ENCODE measurements around the gene CRIP1. TPM values are rescaled to one million over a fixed set of nuclear protein-coding genes. Genes with fewer than 3 reads are reported as not detected.

Gene CRIP1
- polyA plus RNA-seq, 2 of the 4 experiments (the other 2 are of a cell fraction), result 280 to 999 TPM

DNA sequence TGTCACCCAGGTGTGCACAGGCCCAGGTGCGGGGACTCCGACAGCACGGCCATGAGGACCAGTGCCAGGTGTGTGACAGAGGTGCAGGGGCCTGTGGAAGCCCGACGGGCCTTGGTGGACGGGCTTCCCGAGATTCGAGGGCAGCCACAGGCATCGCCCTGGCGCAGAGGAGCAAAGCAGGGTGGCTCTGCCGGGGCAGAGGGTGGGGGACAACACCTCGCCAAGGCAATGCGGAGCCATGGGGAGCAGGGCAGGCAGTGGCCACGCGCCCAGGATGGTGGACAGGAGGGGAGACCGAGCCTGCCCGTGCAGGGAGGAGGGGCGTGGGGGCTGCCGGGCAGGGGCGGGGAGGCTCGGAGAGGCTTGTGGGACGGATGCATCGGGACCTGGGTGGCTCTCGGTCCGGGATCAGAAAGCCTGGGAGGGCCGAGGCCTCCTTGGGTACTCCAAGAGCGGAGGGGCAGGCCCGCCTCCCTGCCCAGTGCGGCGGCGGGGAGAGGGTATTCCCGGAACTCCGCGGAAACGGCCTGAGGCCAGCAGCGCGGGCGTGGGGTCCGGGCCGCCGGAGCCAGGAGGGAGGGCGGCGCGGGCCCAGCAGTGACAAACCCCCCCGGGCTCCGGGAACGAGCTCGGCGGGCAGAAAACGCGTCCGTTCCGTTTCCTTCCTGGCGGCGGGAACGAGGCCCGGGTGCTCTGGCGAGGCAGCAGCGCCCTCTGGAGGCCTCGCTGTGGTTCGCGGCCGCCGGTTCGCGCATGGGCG, 41.3 kb downstream of the CRIP1 start:
- Histone ChIP-seq H3K27ac (peak overlapping the region; percentile 92 to 96), H3K4me3 (peak overlapping the region; percentile 52), H3K4me1 (peaks cover 21% of the 10 kb centered on the region), H3K9me3 (no peaks in the 10 kb centered on the region), H3K4me2 (peak overlapping the region; percentile 99)
- DNase-seq (ENCODE audit: low read depth in 1 of 2, low spot score in 1 of 2) (peak; percentile 76 to 81), FAIRE-seq (no peak), ATAC-seq (peak; percentile 45 to 80)
- TF ChIP-seq, protein P1, sequence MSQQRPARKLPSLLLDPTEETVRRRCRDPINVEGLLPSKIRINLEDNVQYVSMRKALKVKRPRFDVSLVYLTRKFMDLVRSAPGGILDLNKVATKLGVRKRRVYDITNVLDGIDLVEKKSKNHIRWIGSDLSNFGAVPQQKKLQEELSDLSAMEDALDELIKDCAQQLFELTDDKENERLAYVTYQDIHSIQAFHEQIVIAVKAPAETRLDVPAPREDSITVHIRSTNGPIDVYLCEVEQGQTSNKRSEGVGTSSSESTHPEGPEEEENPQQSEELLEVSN (IDR thresholded peaks at IDR 0.05; ENCODE audit: borderline replicate concordance, low read depth), result peak; percentile 92
- peak; percentile 31; the same call in 1 of the 2 replicates for TF ChIP-seq PHF8 (IDR thresholded peaks at IDR 0.05; ENCODE audit: borderline replicate concordance, low read depth)
- TF ChIP-seq EHF (CRISPR knock-in tag; IDR thresholded peaks at IDR 0.05), result no peak
- TF ChIP-seq MAZ (IDR thresholded peaks at IDR 0.05; ENCODE audit: borderline replicate concordance, low read depth, low read length), result no peak
- peak; percentile 80 to 92 for TF ChIP-seq RAD21 (conservative IDR thresholded peaks at IDR 0.05 in 1 of 2, IDR thresholded peaks at IDR 0.05 in 1 of 2)
- TF ChIP-seq SMC3 (IDR thresholded peaks at IDR 0.05), result peak; percentile 72
- peak; percentile 70; the same call in 1 of the 2 replicates for TF ChIP-seq MYC (IDR thresholded peaks at IDR 0.05; ENCODE audit: borderline replicate concordance, low read length)
- TF ChIP-seq, protein P2, sequence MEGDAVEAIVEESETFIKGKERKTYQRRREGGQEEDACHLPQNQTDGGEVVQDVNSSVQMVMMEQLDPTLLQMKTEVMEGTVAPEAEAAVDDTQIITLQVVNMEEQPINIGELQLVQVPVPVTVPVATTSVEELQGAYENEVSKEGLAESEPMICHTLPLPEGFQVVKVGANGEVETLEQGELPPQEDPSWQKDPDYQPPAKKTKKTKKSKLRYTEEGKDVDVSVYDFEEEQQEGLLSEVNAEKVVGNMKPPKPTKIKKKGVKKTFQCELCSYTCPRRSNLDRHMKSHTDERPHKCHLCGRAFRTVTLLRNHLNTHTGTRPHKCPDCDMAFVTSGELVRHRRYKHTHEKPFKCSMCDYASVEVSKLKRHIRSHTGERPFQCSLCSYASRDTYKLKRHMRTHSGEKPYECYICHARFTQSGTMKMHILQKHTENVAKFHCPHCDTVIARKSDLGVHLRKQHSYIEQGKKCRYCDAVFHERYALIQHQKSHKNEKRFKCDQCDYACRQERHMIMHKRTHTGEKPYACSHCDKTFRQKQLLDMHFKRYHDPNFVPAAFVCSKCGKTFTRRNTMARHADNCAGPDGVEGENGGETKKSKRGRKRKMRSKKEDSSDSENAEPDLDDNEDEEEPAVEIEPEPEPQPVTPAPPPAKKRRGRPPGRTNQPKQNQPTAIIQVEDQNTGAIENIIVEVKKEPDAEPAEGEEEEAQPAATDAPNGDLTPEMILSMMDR (IDR thresholded peaks at IDR 0.05), result peak; percentile 89
- TF ChIP-seq HOXB13 (CRISPR knock-in tag; IDR thresholded peaks at IDR 0.05; ENCODE audit: low read depth), result no peak
- TF ChIP-seq, protein P3, sequence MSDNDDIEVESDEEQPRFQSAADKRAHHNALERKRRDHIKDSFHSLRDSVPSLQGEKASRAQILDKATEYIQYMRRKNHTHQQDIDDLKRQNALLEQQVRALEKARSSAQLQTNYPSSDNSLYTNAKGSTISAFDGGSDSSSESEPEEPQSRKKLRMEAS (IDR thresholded peaks at IDR 0.05), result peak; percentile 87
- peak in 1 of 2 experiments; percentile 49; a peak in 2 of 5 replicates for TF ChIP-seq JUN (IDR thresholded peaks at IDR 0.05)
- peak; percentile 20; the same call in 1 of the 2 replicates for TF ChIP-seq POLR2A (IDR thresholded peaks at IDR 0.05; ENCODE audit: low read length)
- TF ChIP-seq, protein P4, sequence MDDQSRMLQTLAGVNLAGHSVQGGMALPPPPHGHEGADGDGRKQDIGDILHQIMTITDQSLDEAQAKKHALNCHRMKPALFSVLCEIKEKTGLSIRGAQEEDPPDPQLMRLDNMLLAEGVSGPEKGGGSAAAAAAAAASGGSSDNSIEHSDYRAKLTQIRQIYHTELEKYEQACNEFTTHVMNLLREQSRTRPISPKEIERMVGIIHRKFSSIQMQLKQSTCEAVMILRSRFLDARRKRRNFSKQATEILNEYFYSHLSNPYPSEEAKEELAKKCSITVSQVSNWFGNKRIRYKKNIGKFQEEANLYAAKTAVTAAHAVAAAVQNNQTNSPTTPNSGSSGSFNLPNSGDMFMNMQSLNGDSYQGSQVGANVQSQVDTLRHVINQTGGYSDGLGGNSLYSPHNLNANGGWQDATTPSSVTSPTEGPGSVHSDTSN (IDR thresholded peaks at IDR 0.05), result 0 out of 2 replicates have a peak, but pooled peaks have one; percentile 51
- ChIA-PET POLR2A (interaction anchor here (0.8 to 1.0 kb wide), 5 partner anchors 36 to 214 kb away, joined by 3 to 5 read pairs (median 3); partner anchors contain the start of genes CRIP1 and PACS2), CTCF (interaction anchor here (0.6 to 3.8 kb wide), 29 partner anchors 9 to 802 kb away, joined by 3 to 27 read pairs (median 4); partner anchors contain the start of gene TEDC1)
- WGBS (ENCODE audit: missing lambda C conversion rate), result 31% methylated on average over 25 of the region's 67 CpGs

DNA sequence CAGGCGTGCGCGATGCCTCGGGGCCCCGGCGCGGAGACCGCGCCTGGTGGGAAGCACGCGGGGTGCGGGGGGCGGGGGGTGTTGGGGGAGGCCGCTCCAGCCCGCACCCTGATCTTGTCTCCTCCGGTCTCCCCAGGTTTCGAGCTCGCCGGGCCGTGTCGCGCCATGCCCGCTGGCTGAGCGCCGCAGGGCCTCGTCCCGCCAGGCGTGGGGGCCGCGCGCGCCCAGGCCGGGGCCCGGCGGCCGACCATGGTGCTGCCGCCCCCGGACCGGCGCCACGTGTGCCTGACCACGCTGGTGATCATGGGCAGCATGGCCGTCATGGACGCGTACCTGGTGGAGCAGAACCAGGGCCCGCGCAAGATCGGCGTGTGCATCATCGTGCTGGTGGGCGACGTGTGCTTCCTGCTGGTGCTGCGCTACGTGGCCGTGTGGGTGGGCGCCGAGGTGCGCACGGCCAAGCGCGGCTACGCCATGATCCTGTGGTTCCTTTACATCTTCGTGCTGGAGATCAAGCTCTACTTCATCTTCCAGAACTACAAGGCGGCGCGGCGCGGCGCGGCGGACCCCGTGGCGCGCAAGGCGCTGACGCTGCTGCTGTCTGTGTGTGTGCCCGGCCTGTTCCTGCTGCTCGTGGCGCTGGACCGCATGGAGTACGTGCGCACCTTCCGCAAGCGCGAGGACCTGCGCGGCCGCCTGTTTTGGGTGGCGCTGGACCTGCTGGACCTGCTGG, 42.1 kb downstream of the CRIP1 start:
- peak in 1 of 2 experiments; percentile 0; a peak in 1 of 5 replicates for TF ChIP-seq RAD21 (conservative IDR thresholded peaks at IDR 0.05 in 1 of 2, IDR thresholded peaks at IDR 0.05 in 1 of 2)
- no peak for TF ChIP-seq EP300 (IDR thresholded peaks at IDR 0.05)
- Histone ChIP-seq H3K4me3 (peak overlapping the region; percentile 52; the same call in 1 of the 3 replicates), H3K4me1 (peaks cover 21% of the 10 kb centered on the region), H3K27ac (peak overlapping the region; percentile 92 to 96; a peak in 5 of 6 replicates), H3K9me3 (no peaks in the 10 kb centered on the region), H3K4me2 (peak overlapping the region; percentile 99)
- POLR2A ChIA-PET, result interaction anchor here (0.8 to 1.0 kb wide), 5 partner anchors 37 to 214 kb away, joined by 3 to 5 read pairs (median 3); partner anchors contain the start of genes CRIP1 and PACS2
- ATAC-seq, result no peak
- CTCF ChIA-PET, result interaction anchor here (0.6 to 3.8 kb wide), 30 partner anchors 9 to 803 kb away, joined by 3 to 27 read pairs (median 4); partner anchors contain the start of gene TEDC1
- FAIRE-seq, result no peak
- no peak for DNase-seq (ENCODE audit: low read depth in 1 of 2, low spot score in 1 of 2)
- 83% methylated on average over 44 of the region's 89 CpGs for WGBS (ENCODE audit: missing lambda C conversion rate)

DNA sequence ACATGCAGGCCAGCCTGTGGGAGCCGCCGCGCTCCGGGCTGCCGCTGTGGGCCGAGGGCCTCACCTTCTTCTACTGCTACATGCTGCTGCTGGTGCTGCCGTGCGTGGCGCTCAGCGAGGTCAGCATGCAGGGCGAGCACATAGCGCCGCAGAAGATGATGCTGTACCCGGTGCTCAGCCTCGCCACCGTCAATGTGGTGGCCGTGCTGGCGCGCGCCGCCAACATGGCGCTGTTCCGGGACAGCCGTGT, 42.6 kb downstream of the CRIP1 start:
- TF ChIP-seq, protein P3 (IDR thresholded peaks at IDR 0.05), result no peak
- TF ChIP-seq CBX2 (IDR thresholded peaks at IDR 0.05; ENCODE audit: borderline replicate concordance, low read depth) (no peak), ESRRA (IDR thresholded peaks at IDR 0.05; ENCODE audit: borderline replicate concordance, low read length) (no peak), EP300 (IDR thresholded peaks at IDR 0.05) (no peak), CHD4 (IDR thresholded peaks at IDR 0.05; ENCODE audit: borderline replicate concordance) (no peak), CEBPB (IDR thresholded peaks at IDR 0.05) (no peak), NFE2L2 (conservative IDR thresholded peaks at IDR 0.05; ENCODE audit: low read length) (no peak), SREBF2 (IDR thresholded peaks at IDR 0.05) (no peak), FOSL2 (IDR thresholded peaks at IDR 0.05) (no peak), FOSL2 (CRISPR knock-in tag; IDR thresholded peaks at IDR 0.05) (no peak)
- TF ChIP-seq, protein P4 (IDR thresholded peaks at IDR 0.05), result no peak
- TF ChIP-seq, protein P5, sequence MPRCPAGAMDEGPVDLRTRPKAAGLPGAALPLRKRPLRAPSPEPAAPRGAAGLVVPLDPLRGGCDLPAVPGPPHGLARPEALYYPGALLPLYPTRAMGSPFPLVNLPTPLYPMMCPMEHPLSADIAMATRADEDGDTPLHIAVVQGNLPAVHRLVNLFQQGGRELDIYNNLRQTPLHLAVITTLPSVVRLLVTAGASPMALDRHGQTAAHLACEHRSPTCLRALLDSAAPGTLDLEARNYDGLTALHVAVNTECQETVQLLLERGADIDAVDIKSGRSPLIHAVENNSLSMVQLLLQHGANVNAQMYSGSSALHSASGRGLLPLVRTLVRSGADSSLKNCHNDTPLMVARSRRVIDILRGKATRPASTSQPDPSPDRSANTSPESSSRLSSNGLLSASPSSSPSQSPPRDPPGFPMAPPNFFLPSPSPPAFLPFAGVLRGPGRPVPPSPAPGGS (IDR thresholded peaks at IDR 0.05), result no peak
- Histone ChIP-seq H3K4me2 (no peak overlapping the region), H3K4me3 (no peak overlapping the region), H3K27ac (no peak overlapping the region), H3K9me3 (no peaks in the 10 kb centered on the region), H3K4me1 (peaks cover 21% of the 10 kb centered on the region)
- ChIA-PET POLR2A (no interaction called here), CTCF (interaction anchor here (0.9 to 3.8 kb wide), 9 partner anchors 8 to 98 kb away, joined by 3 to 27 read pairs (median 14); partner anchors contain the start of gene TEDC1)
- 90% methylated on average over 24 of the region's 24 CpGs for WGBS (ENCODE audit: missing lambda C conversion rate)
- no peak for FAIRE-seq
- DNase-seq (ENCODE audit: low read depth in 1 of 2, low spot score in 1 of 2), result no peak
- no peak for ATAC-seq
